EH (cell line): ENCODE data around the gene CAB39L.
"Not testable (repeated sequence)": the region's sequence is repeated elsewhere in the genome, so short reads cannot be mapped to it uniquely, and the experiment has no call there.

Experiments
- DNase-seq: peaks from one replicate; pipeline ENCODE4 v3.0.0-alpha.2; 2015; ENCODE audit warnings: low read depth

The CAB39L gene

DNA sequence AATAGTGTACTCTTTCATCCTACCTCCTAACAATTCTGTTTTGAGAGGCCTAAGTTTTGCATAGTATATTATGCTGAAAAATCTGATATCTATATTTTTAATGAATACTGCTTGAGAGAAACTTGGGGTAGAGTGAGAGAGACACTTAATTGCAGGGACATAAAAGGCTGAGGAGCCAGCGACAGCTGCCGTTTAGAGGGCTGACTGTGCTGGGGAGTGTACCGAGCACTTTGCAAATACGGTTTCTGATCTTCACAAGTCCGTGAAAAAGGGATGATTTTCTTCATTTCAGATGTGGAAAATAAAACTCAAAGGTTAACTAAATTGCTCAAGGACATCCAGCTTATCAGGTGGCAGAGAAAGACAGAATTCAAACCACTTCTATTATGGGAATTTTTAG, 97.4 kb downstream of the CAB39L start:
- DNase-seq, result no peak

- DNase-seq, result peak; percentile 39
Observed at GRCh38 chr13:49343731-49344130, 100.1 kb downstream of the CAB39L start.

- DNase-seq, result no peak
Observed at GRCh38 chr13:49343255-49343654, 100.6 kb downstream of the CAB39L start.

GRCh38 chr13:49342454-49342853, 101.4 kb downstream of the CAB39L start:
- peak; percentile 57 for DNase-seq

- no peak for DNase-seq
Observed at GRCh38 chr13:49341941-49342340, 101.9 kb downstream of the CAB39L start.

- DNase-seq, result no peak
Observed at GRCh38 chr13:49341517-49341916, 102.3 kb downstream of the CAB39L start.

GRCh38 chr13:49340161-49340560, 103.7 kb downstream of the CAB39L start:
- DNase-seq, result no peak

GRCh38 chr13:49336655-49337054, 107.2 kb downstream of the CAB39L start:
- no peak for DNase-seq

GRCh38 chr13:49330546-49330864, 113.4 kb downstream of the CAB39L start:
- no peak for DNase-seq

DNA sequence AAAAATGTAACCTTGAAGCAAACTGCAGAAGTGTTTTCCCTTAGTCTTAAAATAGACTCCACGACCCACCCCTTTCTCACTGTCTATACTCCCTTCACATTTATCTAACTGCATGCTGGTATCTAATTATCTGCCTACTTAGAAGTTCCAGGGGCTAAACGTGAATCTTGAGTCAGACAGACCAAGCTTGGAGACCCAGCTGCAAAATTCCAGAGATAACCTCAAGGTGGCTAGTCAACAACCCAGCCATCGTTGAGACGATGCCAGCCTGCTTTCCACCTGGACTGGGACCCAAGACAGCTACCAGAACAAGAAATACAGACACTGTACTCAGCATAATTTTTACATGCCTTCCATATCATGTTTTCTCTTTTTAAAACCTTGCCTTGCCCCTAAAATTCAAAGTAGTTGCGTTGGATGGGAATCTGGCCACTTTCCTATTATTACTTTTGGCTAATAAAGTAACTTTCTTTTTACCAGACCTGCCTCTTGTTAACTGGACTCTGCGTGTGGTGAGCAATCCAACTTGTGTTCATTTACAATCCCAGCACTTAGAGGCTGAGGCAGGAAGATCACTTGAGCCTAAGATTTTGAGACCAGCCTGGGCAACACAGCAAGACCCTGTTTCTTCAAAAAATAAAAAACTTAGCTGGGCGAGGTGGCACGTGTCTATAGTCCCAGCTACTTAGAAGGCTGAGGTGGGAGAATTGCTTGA, 113.9 kb downstream of the CAB39L start:
- DNase-seq, result no peak

DNA sequence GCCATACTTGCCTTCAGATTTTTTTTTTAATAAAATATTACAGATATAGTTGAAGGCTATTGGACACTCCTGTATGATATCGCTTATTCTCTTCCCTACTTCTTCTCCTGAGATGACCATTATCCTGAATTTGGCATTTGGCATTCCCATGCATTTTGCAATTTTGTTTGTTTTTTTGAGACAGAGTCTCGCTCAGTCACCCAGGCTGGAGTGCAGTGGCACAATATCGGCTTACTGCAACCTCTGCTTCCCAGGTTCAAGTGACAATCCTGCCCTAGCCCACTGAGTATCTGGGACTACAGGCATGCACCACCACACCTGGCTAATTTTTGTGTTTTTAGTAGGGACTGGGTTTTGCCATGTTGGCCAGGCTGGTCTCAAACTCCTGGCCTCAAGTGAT, 116.7 kb downstream of the CAB39L start:
- not testable (repeated sequence) for DNase-seq

DNA sequence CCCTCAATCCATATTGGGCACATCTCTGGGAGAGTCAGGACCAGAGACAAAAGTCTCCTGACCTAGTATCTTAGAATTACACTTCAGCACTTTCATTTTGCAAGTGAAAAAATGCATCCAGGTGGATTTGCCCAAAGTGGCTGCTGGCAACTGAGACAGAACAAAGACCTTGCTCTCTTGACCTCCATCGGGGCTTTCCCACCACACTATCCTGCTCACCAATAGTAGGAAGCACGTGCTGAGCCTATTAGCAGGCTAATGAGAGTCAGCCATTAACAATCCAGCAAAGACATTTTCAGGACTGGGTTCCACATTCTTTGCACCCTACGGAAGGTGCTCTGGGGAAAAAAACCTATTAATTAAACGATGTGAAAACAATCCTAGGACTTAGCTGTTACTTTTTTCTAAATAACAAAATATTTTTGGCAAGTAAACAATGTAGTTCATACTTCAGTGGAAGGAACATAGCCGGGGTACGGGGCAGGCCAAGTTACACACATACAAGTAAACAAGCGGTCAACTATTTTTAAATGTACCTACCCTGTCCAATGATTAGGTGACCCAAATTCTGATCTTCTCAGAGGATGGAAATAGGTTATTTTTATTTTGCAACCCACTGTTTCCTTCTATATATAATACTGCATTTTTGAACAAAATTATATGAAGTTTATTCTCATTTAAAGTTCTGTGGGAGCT, 117.5 kb downstream of the CAB39L start:
- no peak for DNase-seq

GRCh38 chr13:49323344-49323743, 120.5 kb downstream of the CAB39L start:
- DNase-seq, result no peak

DNA sequence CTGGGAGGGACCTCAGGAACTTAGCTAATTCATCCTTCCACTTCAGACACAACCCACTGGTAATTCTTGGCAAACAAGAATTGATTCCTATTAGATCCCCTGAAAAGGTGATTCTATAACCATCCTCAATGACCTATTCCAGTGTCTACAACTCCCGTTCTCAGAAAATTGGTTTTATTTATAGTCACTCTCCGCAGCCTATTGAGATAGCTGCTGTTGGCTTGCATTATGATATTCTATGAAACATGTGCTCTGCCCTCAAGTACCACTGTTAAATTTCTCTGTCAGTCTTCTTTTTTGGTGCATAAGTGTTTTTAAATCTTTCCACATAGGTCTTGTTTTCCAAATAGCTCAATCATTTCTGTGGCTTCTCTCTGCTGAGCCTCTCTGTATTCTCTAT, 121.2 kb downstream of the CAB39L start:
- no peak for DNase-seq

- no peak for DNase-seq
Observed at GRCh38 chr13:49320975-49321374, 122.9 kb downstream of the CAB39L start.

GRCh38 chr13:49319951-49320350, 123.9 kb downstream of the CAB39L start:
- no peak for DNase-seq

- peak; percentile 50 for DNase-seq
Observed at GRCh38 chr13:49319551-49319950, 124.3 kb downstream of the CAB39L start.

GRCh38 chr13:49315756-49316482, 127.9 kb downstream of the CAB39L start:
- DNase-seq, result no peak

GRCh38 chr13:49315036-49315565, 128.8 kb downstream of the CAB39L start:
- peak; percentile 53 for DNase-seq

DNA sequence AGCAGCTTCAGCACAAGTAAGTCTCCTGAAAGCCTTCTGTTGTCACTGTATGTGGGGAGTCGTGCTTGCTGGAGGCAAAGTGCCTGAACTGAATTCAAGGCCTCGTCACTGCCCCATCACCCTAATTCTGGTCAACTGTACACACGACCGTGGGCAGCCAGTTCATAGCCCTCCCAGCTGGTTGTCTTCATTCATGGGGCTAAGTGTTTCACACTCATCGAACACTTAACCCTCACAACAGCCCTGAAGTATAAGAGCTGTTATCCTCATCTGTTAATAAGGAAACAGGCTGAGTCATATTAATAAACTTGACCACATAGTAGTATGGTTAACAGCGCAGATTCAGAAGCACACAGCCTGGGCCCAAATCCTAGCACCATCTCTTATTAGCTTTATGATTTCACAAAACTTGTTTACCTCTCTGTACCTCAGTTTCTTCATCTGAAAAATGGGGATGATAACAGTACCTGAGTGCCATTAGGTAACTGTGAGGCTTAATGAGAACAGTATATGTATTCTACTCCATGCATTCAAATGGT, 129.5 kb downstream of the CAB39L start:
- peak; percentile 76 for DNase-seq

DNA sequence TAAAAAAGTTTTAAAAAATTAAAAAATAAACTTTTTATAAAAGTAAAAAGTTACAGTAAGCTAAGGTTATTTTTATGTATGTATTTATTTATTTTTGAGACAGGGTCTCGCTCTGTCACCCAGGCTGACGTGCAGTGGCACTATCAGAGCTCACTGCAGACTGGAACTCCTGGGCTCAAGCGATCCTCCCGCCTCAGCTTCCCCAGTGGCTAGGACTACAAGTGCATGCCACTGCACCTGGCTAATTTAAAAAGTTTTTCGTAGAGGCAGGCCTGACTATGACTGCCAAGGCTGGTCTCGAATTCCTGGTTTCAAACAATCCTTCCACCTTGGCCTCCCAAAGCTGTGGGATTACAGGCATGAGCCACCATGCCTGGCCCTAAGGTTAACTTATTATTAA, 132.0 kb downstream of the CAB39L start:
- no peak for DNase-seq

GRCh38 chr13:49310251-49310650, 133.6 kb downstream of the CAB39L start:
- DNase-seq, result no peak
